ENCODE data around the gene CA9.

DNA sequence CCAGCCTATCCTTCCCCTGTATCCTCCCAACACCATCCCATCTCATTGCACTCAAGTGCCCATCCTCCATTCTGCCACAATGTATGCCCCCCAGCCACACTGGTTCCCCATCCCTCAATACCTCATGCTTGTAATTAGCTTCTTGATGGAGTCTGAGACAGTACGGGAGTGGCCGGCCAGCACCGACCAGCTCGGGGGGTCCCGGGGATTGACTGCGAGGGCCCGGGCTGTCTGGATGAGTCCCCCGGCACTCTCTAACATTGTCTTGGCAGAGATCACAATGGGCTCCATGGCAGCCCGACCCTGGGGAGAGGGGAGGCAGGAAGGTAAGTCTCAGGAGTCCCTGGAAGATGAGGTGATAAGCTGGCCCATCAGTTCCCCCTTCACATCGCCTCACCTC is 33.2 kb downstream of the CA9 start:
- TF ChIP-seq, protein P1, sequence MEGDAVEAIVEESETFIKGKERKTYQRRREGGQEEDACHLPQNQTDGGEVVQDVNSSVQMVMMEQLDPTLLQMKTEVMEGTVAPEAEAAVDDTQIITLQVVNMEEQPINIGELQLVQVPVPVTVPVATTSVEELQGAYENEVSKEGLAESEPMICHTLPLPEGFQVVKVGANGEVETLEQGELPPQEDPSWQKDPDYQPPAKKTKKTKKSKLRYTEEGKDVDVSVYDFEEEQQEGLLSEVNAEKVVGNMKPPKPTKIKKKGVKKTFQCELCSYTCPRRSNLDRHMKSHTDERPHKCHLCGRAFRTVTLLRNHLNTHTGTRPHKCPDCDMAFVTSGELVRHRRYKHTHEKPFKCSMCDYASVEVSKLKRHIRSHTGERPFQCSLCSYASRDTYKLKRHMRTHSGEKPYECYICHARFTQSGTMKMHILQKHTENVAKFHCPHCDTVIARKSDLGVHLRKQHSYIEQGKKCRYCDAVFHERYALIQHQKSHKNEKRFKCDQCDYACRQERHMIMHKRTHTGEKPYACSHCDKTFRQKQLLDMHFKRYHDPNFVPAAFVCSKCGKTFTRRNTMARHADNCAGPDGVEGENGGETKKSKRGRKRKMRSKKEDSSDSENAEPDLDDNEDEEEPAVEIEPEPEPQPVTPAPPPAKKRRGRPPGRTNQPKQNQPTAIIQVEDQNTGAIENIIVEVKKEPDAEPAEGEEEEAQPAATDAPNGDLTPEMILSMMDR (IDR thresholded peaks at IDR 0.05; ENCODE audit: low read depth, low read length), result no peak
- TF ChIP-seq EZH2phosphoT487 (IDR thresholded peaks at IDR 0.05; ENCODE audit: low read depth), result no peak

All from OCI-LY3 (cell line).